ENCODE measurements around the gene SHFL. TPM values are rescaled to one million over a fixed set of nuclear protein-coding genes. Genes with fewer than 3 reads are reported as not detected.

SHFL gene
- polyA plus RNA-seq, 1 donor from 2014 or later = 1.2 TPM

DNA sequence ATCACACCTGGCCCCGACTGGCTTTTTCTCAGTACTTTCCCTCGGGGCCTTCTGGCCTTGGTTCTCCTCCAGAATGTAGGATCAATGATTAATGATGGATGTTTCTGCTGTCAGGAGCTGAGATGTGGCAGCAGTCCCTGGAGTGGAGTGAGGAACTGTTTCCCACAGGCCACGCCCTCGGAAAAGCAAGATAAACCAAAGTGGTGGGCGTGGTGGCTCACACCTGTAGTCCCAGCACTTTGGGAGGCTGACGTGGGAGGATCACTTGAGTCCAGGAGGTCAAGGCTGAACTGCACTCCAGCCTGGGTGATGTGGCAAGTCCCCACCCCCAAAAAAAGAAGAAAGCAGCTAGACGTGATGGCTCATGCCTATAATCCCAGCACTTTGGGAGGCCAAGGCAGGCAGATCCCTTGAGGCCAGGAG lies 7.1 kb upstream of the SHFL start:
- no peaks in the 10 kb centered on the region for H3K9me3 ChIP-seq (ENCODE audit: low read length)
- no peak overlapping the region for H3K9ac ChIP-seq (ENCODE audit: low read length)
- no peak for TF ChIP-seq POLR2AphosphoS5 (IDR thresholded peaks at IDR 0.05)
- no peak for TF ChIP-seq MXI1 (conservative IDR thresholded peaks at IDR 0.05; ENCODE audit: poor library complexity, severe bottlenecking)
- TF ChIP-seq, protein P1, sequence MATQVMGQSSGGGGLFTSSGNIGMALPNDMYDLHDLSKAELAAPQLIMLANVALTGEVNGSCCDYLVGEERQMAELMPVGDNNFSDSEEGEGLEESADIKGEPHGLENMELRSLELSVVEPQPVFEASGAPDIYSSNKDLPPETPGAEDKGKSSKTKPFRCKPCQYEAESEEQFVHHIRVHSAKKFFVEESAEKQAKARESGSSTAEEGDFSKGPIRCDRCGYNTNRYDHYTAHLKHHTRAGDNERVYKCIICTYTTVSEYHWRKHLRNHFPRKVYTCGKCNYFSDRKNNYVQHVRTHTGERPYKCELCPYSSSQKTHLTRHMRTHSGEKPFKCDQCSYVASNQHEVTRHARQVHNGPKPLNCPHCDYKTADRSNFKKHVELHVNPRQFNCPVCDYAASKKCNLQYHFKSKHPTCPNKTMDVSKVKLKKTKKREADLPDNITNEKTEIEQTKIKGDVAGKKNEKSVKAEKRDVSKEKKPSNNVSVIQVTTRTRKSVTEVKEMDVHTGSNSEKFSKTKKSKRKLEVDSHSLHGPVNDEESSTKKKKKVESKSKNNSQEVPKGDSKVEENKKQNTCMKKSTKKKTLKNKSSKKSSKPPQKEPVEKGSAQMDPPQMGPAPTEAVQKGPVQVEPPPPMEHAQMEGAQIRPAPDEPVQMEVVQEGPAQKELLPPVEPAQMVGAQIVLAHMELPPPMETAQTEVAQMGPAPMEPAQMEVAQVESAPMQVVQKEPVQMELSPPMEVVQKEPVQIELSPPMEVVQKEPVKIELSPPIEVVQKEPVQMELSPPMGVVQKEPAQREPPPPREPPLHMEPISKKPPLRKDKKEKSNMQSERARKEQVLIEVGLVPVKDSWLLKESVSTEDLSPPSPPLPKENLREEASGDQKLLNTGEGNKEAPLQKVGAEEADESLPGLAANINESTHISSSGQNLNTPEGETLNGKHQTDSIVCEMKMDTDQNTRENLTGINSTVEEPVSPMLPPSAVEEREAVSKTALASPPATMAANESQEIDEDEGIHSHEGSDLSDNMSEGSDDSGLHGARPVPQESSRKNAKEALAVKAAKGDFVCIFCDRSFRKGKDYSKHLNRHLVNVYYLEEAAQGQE (IDR thresholded peaks at IDR 0.05; ENCODE audit: borderline replicate concordance) = no peak
- TF ChIP-seq EZH2 (IDR thresholded peaks at IDR 0.05; ENCODE audit: borderline replicate concordance, insufficient read depth, low read length, poor library complexity, severe bottlenecking) = no peak
- no peak for TF ChIP-seq RAD21 (conservative IDR thresholded peaks at IDR 0.05)
- TF ChIP-seq, protein P2, sequence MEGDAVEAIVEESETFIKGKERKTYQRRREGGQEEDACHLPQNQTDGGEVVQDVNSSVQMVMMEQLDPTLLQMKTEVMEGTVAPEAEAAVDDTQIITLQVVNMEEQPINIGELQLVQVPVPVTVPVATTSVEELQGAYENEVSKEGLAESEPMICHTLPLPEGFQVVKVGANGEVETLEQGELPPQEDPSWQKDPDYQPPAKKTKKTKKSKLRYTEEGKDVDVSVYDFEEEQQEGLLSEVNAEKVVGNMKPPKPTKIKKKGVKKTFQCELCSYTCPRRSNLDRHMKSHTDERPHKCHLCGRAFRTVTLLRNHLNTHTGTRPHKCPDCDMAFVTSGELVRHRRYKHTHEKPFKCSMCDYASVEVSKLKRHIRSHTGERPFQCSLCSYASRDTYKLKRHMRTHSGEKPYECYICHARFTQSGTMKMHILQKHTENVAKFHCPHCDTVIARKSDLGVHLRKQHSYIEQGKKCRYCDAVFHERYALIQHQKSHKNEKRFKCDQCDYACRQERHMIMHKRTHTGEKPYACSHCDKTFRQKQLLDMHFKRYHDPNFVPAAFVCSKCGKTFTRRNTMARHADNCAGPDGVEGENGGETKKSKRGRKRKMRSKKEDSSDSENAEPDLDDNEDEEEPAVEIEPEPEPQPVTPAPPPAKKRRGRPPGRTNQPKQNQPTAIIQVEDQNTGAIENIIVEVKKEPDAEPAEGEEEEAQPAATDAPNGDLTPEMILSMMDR (IDR thresholded peaks at IDR 0.05; ENCODE audit: poor library complexity, severe bottlenecking) = no peak
- TF ChIP-seq SMC3 (conservative IDR thresholded peaks at IDR 0.05; ENCODE audit: poor library complexity) = no peak
- TF ChIP-seq TAF1 (IDR thresholded peaks at IDR 0.05; ENCODE audit: low read depth) = no peak
- no peak for TF ChIP-seq EP300 (conservative IDR thresholded peaks at IDR 0.05; ENCODE audit: poor library complexity, severe bottlenecking)
- no peak overlapping the region for H3K4me2 ChIP-seq (ENCODE audit: low read length)
- no peak overlapping the region for H3K4me3 ChIP-seq (ENCODE audit: low read length)
- no peaks in the 10 kb centered on the region for H4K20me1 ChIP-seq (ENCODE audit: insufficient read depth)
- H3K27me3 ChIP-seq (ENCODE audit: insufficient read depth, low read depth, low read length) = peaks cover 3% of the 10 kb centered on the region
- no peaks in the 10 kb centered on the region for H3K79me2 ChIP-seq (replicated peaks; ENCODE audit: insufficient read depth, low read length)
- no peak overlapping the region for H3K27ac ChIP-seq (ENCODE audit: low read length)
- no peaks in the 10 kb centered on the region for H3F3A ChIP-seq (ENCODE audit: insufficient read depth, low read length, poor library complexity, severe bottlenecking)
- H2AFZ ChIP-seq (ENCODE audit: low read depth, low read length) = no peak overlapping the region
- no peaks in the 10 kb centered on the region for H3K36me3 ChIP-seq (ENCODE audit: insufficient read depth, low read length)
- H3K9me2 ChIP-seq (ENCODE audit: insufficient read depth, low read length) = no peaks in the 10 kb centered on the region

DNA sequence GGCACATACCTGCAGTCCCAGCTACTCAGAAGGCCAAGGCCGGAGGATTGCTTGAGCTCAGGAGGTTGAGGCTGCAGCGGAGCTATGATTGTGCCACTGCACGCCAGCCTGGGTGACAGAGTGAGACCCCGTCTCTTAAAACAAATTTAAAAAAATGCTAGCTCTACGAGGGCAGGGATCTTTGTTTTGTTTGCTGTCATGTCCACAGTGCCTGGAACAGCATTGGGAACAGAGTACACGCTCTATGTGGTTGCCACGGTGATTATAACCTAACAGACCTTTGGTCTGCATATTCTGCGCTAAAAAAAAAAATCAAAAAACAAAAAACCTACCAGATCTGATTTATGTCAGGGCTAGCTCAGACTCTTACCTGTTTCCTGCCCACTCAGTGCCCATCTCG lies 2.2 kb upstream of the SHFL start:
- H3K27me3 ChIP-seq (ENCODE audit: insufficient read depth, low read depth, low read length) = peaks cover 34% of the 10 kb centered on the region
- TF ChIP-seq TAF1 (IDR thresholded peaks at IDR 0.05; ENCODE audit: low read depth) (no peak), EZH2 (IDR thresholded peaks at IDR 0.05; ENCODE audit: borderline replicate concordance, insufficient read depth, low read length, poor library complexity, severe bottlenecking) (no peak), SMC3 (conservative IDR thresholded peaks at IDR 0.05; ENCODE audit: poor library complexity) (no peak), EP300 (conservative IDR thresholded peaks at IDR 0.05; ENCODE audit: poor library complexity, severe bottlenecking) (no peak), MXI1 (conservative IDR thresholded peaks at IDR 0.05; ENCODE audit: poor library complexity, severe bottlenecking) (no peak), RAD21 (conservative IDR thresholded peaks at IDR 0.05) (no peak)
- TF ChIP-seq, protein P1 (IDR thresholded peaks at IDR 0.05; ENCODE audit: borderline replicate concordance) = no peak
- H3K27ac ChIP-seq (ENCODE audit: low read length) = no peak overlapping the region
- H3K9ac ChIP-seq (ENCODE audit: low read length) = no peak overlapping the region
- no peaks in the 10 kb centered on the region for H3K9me2 ChIP-seq (ENCODE audit: insufficient read depth, low read length)
- H2AFZ ChIP-seq (ENCODE audit: low read depth, low read length) = no peak overlapping the region
- no peaks in the 10 kb centered on the region for H3F3A ChIP-seq (ENCODE audit: insufficient read depth, low read length, poor library complexity, severe bottlenecking)
- H3K79me2 ChIP-seq (replicated peaks; ENCODE audit: insufficient read depth, low read length) = no peaks in the 10 kb centered on the region
- H3K4me3 ChIP-seq (ENCODE audit: low read length) = no peak overlapping the region
- no peaks in the 10 kb centered on the region for H3K9me3 ChIP-seq (ENCODE audit: low read length)
- H3K36me3 ChIP-seq (ENCODE audit: insufficient read depth, low read length) = no peaks in the 10 kb centered on the region
- H4K20me1 ChIP-seq (ENCODE audit: insufficient read depth) = no peaks in the 10 kb centered on the region
- H3K4me2 ChIP-seq (ENCODE audit: low read length) = no peak overlapping the region

Data from neural cell (in vitro differentiated cells).